NCI-H187 treated with DMSO at 0.1 percent for 48 hours (cell line): ENCODE data around the gene INAVA.
"Not testable (repeated sequence)": the region's sequence is repeated elsewhere in the genome, so short reads cannot be mapped to it uniquely, and the experiment has no call there.

Experiments used
- DNase-seq: peaks from one replicate; lab custom pipeline; 2025; lab: John Stamatoyannopoulos, UW

Gene INAVA

GRCh38 chr1:200963076-200963475 lies 68.4 kb downstream of the INAVA start:
- DNase-seq = no peak

- DNase-seq = not testable (repeated sequence)
These were observed 69.2 kb downstream of the INAVA start for GRCh38 chr1:200963888-200964287.
